GM12872 (cell line): ENCODE data around the gene CATSPERE.

Experiments used
- TF ChIP-seq, protein P1 (sequence below): IDR thresholded peaks from 3 replicates; pipeline ENCODE4 v1.5.1; 2011; ENCODE audit warnings: low read depth, mild to moderate bottlenecking, low read length, moderate library complexity; ENCODE audit not compliant: insufficient read depth

CATSPERE gene, protein sequence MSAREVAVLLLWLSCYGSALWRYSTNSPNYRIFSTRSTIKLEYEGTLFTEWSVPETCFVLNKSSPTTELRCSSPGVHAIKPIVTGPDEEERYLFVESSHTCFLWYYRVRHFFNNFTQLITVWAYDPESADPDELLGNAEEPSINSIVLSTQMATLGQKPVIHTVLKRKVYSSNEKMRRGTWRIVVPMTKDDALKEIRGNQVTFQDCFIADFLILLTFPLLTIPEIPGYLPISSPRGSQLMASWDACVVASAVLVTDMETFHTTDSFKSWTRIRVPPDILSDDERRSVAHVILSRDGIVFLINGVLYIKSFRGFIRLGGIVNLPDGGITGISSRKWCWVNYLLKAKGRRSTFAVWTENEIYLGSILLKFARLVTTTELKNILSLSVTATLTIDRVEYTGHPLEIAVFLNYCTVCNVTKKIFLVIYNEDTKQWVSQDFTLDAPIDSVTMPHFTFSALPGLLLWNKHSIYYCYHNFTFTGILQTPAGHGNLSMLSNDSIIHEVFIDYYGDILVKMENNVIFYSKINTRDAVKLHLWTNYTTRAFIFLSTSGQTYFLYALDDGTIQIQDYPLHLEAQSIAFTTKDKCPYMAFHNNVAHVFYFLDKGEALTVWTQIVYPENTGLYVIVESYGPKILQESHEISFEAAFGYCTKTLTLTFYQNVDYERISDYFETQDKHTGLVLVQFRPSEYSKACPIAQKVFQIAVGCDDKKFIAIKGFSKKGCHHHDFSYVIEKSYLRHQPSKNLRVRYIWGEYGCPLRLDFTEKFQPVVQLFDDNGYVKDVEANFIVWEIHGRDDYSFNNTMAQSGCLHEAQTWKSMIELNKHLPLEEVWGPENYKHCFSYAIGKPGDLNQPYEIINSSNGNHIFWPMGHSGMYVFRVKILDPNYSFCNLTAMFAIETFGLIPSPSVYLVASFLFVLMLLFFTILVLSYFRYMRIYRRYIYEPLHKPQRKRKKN

DNA sequence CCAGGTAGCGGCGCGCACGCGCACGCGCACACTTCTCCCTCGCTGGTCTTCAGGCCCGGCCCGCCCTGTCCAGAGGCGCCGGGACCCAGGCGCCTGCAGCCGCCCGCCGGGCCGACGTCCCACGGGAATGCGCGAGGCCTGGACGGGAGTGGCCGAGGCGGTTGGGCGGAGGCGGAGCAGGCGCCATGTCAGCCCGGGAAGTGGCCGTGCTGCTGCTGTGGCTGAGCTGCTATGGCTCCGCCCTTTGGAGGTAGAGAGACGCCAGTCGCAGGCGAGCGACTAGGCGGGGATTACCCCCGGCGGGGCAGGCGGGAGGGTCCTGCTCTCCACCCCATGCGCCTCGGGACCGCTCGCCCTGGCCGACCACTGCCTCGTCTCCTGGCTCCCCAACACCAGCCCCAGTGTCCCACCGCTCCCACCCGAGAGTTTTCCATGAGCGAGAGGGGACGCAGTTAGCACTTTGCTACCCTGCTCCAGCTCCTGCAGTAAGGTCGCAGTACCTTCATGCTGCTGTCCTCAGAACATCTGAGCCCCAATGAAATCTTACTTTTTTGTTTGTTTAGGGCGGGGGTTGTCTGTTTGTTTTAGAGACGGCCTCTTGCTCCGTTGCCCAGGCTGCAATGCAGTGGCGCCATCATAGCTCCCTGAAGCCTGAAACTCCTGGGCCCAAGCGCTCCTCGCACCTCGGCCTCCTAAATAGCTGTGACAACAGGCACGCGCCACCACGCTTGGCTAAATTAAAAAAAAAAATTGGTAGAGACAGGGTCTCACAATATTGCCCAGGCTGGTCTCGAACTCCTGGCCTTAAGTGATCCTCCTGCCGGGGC, at the start of gene CATSPERE:
Gene CATSPERE, plus strand, starts transcription at position 29 of the 827 bp plus-strand sequence. Its CDS starts 157 bp downstream, at position 186.
- TF ChIP-seq, protein P1, sequence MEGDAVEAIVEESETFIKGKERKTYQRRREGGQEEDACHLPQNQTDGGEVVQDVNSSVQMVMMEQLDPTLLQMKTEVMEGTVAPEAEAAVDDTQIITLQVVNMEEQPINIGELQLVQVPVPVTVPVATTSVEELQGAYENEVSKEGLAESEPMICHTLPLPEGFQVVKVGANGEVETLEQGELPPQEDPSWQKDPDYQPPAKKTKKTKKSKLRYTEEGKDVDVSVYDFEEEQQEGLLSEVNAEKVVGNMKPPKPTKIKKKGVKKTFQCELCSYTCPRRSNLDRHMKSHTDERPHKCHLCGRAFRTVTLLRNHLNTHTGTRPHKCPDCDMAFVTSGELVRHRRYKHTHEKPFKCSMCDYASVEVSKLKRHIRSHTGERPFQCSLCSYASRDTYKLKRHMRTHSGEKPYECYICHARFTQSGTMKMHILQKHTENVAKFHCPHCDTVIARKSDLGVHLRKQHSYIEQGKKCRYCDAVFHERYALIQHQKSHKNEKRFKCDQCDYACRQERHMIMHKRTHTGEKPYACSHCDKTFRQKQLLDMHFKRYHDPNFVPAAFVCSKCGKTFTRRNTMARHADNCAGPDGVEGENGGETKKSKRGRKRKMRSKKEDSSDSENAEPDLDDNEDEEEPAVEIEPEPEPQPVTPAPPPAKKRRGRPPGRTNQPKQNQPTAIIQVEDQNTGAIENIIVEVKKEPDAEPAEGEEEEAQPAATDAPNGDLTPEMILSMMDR: no peak

DNA sequence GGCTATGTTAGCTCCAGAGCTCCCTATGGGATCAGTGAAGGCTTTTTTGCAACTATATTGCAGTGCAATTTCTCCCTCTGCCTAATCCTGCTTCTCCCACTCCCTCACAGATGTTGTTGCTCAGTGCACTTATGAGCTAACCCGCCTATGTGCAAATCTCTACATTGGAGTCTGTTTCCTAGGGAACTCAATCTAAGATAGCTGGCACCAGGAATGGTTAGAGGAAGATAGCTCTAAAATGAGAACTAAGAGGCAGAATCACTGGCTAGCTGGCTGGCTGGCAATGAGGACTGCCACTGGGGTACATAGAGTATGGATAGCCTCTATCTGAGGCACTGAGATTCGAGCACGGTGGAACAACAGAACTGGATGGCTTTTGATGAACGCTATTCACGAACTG, 48.9 kb upstream of the CATSPERE start:
- TF ChIP-seq, protein P1: no peak

DNA sequence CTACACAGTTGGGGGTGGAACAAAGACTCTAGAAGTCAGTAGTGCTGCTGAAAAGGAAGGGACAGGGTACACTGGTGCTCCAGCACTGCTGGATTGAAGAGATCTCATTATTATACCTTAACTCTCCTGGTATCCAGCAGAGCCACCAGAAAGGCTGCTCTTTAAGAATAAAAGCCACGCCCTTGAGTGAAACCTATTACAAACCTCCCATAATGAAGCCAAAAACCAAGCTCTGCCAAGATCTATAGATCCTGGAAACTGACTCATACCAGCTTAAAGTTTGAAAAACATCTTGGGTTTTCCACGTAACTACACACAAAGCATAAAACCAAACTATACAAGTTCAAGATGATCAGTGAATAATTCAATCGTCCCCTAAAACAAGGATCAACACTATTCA, 47.3 kb upstream of the CATSPERE start:
- TF ChIP-seq, protein P1: no peak

DNA sequence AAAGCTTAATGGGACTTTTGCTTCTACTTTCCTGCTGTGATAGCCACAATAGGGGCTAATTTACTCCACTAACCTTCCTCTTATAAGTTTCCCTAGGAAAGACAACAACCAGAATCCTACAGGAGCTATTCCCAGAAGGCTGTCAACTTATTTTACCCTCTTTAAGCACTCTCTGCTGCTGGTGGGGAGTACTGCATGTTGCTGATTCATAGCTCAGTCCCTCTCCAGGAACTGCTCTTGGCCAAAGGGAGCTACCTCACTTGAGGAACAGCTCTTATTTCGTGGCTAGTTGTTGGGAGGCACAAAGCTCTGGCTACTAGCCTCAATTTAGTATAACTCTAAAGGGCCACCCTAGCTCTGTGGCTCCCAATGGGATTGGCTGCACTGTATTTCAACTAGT, 46.5 kb upstream of the CATSPERE start:
- TF ChIP-seq, protein P1: no peak

DNA sequence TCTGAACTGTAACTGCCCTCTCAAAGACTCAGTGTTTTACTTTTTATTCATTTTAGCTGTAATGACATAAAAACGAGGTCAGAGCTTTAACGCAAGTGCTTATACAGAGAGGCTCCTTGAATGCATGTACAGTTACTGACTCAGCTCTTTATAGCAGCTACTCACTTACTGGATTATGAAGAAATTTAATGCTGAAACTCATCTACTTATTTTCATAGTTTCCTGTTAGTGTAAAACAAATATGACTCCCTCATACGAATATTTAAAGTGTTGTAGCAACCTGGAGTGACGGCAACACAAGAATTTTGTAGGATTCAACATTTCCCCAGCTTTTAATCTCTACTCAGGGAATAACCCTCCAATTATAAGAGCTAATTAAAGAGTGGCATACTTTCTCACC, 42.0 kb upstream of the CATSPERE start:
- TF ChIP-seq, protein P1: no peak

DNA sequence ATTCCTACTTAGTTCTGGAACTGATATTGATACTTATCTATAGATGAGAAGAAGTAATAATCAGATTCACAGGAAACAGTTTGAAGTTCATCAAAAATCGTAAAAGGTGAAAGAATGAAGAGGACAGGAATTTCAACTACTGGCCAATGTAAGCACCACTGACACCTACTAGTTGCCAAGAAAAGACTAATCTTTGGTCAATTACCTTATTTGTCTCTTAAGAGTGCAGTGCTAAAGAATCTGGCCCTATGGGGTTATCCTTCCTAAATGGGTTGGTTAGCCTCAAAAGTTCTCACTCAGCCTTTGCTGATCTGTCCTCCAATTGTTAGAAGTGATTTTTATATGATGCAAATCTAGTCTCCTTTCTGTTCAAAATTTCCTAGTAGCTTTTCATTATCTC, 38.9 kb upstream of the CATSPERE start:
- TF ChIP-seq, protein P1: no peak
